GM21723 (cell line): ENCODE data around the gene HCN3.
"Not testable (repeated sequence)": the region's sequence is repeated elsewhere in the genome, so short reads cannot be mapped to it uniquely, and the experiment has no call there.

Experiments used
- ATAC-seq: cut with Tn5 transposase; IDR thresholded peaks from one replicate; pipeline ENCODE4 v1.9.1; 2021; ENCODE audit warnings: mild to moderate bottlenecking, moderate library complexity; ENCODE audit not compliant: unreplicated experiment

The HCN3 gene

DNA sequence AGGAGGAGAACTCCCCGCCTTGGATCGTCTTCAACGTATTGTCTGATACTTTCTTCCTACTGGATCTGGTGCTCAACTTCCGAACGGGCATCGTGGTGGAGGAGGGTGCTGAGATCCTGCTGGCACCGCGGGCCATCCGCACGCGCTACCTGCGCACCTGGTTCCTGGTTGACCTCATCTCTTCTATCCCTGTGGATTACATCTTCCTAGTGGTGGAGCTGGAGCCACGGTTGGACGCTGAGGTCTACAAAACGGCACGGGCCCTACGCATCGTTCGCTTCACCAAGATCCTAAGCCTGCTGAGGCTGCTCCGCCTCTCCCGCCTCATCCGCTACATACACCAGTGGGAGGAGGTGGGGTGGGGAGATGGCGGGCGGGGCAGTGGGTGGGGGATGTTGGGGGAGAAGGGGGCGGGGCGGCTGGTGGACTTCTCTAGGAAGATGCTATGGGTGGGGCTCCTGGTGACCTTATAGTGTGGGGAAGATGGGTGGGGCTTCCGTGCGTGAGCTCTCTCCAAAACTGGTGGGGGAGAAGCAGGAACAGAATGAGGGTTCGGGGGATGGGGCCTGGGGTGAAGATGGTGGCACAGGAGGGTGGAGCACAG, 5.3 kb downstream of the HCN3 start:
- no peak for ATAC-seq

DNA sequence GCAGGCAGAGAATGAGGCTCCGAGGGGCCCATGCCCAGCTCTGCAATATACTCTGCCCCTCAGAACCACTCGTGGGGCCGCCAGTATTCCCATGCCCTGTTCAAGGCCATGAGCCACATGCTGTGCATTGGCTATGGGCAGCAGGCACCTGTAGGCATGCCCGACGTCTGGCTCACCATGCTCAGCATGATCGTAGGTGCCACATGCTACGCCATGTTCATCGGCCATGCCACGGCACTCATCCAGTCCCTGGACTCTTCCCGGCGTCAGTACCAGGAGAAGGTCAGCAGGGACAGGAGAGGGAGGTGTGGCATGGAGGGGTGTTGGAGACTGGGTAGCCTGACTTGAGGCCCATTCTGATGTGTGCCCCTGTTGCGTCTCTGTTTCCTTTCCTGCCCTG, 7.2 kb downstream of the HCN3 start:
- ATAC-seq = no peak

- ATAC-seq = no peak
Measured at GRCh38 chr1:155285063-155285462, 7.8 kb downstream of the HCN3 start.

DNA sequence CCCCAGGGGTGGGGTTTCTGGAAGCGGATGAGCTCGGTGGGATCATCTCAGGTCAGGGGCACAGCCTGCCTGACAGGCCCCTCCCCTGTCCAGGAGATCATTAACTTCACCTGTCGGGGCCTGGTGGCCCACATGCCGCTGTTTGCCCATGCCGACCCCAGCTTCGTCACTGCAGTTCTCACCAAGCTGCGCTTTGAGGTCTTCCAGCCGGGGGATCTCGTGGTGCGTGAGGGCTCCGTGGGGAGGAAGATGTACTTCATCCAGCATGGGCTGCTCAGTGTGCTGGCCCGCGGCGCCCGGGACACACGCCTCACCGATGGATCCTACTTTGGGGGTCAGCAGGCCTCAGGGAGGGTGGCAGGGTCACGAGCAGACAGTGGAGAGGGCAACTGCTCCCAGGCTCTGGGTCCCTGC, 8.4 kb downstream of the HCN3 start:
- ATAC-seq = no peak

- no peak for ATAC-seq
Measured at GRCh38 chr1:155286544-155286943, 9.3 kb downstream of the HCN3 start.

DNA sequence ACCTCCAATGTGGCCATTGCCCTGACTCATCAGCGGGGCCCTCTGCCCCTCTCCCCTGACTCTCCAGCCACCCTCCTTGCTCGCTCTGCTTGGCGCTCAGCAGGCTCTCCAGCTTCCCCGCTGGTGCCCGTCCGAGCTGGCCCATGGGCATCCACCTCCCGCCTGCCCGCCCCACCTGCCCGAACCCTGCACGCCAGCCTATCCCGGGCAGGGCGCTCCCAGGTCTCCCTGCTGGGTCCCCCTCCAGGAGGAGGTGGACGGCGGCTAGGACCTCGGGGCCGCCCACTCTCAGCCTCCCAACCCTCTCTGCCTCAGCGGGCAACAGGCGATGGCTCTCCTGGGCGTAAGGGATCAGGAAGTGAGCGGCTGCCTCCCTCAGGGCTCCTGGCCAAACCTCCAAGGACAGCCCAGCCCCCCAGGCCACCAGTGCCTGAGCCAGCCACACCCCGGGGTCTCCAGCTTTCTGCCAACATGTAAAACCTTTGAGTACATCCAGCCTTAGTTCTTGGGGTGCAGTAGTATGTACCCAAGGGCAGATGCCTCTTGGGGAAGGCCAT, 10.8 kb downstream of the HCN3 start:
- no peak for ATAC-seq

GRCh38 chr1:155291006-155291405, 13.7 kb downstream of the HCN3 start:
- ATAC-seq = not testable (repeated sequence)

DNA sequence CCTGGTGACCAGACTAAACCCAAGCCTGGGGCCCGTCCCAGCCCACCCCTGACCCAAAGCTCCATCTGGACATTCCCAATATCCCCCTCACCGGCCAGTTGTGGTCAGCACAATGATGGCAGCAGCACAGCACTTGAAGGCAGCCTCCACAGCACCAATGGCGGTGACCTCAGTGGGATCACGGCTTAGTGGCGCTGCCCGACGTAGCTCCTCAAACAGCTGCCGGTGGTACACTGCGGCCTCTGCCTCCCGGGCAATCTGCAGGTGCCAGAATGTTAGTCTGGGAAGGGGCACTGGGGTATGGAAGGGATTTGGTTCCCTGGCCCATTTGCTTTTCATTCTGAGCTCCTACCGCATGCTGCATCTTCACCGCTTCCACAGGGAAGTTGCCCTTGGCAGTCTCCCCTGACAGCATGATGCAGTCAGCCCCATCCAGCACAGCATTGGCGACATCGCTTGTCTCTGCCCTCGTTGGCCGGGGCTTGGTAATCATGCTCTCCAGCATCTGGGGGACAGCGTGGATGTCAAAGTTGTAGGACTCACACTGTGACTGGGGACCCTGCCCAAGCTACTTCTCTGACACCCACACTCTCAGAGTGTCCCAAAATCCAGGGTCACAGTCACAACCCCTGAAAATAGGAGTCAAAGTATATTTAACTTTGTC, 16.0 kb downstream of the HCN3 start:
- ATAC-seq = no peak

- no peak for ATAC-seq
Measured at GRCh38 chr1:155294520-155295182, 17.4 kb downstream of the HCN3 start.

- ATAC-seq = no peak
Measured at GRCh38 chr1:155295183-155295941, 18.1 kb downstream of the HCN3 start.

DNA sequence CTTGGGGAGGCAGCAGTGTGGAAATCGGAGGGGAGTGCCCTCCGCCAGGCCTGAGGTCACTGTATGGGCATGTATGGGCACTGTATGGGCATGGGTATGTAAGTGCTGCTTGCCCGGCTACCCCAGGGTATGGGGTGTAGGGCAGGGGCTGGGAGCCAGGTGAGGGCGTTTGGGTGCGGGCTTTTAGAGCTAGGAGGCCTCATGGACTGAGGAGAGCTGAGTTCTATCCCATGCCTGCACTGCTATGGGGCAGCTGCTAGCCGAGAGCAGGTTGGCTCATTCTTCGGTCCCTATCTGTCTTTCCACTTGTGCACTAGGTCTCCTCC, 18.6 kb downstream of the HCN3 start:
- ATAC-seq = no peak

DNA sequence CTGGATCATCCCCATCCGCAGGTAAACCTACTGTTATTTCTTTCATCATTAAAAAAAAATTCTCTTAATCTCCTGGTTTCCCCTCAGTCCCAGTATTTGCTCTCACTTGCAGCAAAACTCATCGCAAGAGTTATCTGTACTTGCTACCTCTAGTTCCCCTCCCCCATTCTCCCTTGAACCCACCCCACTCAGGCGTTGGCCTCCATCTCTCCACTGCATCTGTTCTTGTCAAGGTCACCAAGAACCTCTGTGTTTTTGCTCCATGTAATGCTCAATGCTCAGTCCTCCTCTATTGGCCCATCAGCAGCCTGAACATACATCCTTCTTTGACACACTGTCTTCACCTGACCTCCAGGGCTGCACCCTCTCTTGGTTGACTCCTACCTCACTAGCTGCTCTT, 19.4 kb downstream of the HCN3 start:
- no peak for ATAC-seq

DNA sequence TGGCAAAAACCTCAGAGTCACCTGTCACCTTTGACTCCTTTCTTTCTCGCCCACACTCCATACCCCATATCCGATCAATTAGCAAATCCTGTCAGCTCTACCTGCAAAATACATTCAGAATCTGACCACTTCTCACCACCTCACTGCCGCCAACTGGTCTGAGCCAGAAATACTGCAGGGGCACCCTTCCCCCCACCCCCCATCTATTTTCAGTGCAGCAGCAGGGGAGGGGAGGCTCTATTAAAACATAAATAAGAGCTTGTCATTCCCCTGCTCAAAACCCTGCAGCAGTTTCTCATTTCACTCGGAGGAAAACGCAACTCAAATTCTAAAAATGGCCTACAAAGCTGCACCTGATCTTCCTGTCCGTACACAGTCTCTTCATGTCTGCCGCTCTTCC, 20.1 kb downstream of the HCN3 start:
- no peak for ATAC-seq

DNA sequence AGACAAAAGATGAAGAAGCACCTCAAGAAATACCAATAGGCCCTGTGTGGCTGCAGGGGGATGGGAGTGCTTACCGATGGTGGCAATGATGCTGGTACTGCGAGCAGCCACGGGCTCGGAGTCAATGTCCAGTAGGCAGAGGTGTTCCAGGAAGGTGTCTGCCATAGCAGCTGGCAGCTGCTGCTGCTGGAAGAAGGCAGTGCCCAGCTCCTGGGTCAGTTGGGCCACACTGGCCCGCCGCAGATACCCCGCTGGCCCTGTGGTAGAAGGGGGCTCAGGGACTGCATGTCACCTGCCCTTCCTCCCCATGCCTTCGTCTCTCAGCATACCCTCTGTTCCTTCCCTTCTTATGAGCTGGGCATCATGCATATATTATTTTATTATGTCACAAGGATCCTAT, 22.8 kb downstream of the HCN3 start:
- no peak for ATAC-seq

DNA sequence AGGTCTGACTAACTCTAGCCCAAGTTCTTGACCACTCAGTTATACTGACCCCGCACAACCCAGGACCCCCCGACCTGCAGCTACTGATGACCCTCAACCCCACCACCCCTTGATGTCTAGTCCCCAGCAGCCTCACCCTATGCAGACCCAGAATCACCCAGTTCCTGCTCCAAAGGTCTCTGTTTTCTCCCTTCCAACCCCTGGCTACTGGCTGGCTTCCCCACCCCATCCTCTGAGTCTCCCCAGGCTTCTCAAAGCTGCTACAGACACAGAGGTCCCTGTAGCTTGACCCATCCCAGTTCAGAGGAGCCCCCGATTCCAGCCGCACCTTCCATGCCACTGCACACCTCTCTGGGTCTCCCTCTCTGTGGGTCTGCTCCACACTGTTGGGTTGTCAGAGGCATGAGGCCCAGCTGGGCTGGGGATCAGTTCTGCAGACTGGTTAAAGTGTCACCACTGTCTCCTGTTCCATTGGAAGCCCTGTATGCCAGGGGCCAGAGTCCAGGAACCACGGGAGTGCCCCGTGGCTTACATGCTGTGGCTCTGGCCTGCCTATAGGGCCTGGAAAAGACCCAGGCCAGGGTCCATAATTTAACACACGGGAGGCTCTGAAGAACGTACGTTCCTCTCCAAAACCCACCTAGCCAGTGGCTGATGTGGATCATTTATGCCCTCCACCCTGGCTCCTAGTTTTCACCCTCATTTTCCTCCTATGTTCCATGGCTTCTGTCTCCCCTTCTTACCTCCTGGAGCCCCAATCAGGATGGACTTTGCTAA, 23.5 kb downstream of the HCN3 start:
- ATAC-seq = no peak

- ATAC-seq = no peak
Measured at GRCh38 chr1:155301342-155301841, 24.1 kb downstream of the HCN3 start, which contains the start of gene PKLR. TSS of gene PKLR (minus strand) at chr1:155301438. CDS start at chr1:155301395, 43 bp downstream.

- no peak for ATAC-seq
Measured at GRCh38 chr1:155304558-155305063, 27.3 kb downstream of the HCN3 start.

DNA sequence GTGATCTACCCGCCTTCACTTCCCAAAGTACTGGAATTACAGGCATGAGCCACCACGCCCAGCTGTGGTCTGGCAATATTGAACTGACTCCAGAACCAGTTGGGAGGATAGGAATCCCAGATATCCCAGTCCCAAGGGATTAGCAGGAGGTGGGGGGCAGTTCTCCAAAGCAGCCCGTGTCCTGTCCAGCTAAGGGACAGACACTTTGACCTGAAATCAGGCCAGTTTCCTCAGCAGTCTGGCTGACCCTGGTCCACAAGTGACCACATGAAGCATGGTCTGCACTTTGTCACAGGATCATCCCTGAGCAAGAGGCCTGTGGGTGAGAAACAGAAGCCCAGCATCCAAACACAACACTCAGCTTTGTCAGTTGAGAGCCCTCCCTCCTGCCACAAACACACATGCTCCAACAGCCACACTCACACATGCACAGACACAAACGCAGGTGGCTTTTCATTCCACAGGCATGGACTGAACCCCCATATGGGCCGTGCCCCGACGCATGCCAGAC, 28.7 kb downstream of the HCN3 start:
- ATAC-seq = no peak

DNA sequence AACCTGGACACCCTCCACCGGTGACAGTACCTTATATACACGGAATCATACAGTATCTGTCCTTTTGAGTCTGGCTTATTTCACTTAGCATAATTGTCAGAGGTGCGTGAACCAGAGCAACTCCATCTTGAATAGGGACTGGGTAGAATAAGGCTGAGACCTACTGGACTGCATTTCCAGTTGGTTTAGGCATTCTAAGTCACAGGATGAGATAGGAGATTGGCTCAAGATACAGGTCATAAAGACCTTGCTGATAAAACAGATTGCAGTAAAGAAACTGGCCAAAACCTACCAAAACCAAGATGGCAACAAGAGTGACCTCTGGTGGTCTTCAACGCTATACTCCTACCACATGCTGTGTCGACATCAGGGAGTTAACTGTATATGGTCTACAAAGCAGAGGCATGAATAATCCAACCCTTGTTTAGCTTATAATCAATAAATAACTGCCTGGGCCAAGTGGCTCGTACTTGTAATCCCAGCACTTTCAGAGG, 30.0 kb downstream of the HCN3 start:
- ATAC-seq = no peak
